ENCODE results near the gene TRIM50. TPM values are rescaled to one million over a fixed set of nuclear protein-coding genes. Genes with fewer than 3 reads are reported as not detected.

TRIM50 gene
- total and polyA plus RNA-seq, 12 donors: 0.24 to 1.9 (median 0.72) TPM; not detected in 3

GRCh38 chr7:73369009-73369408 lies 41.1 kb upstream of the TRIM50 start:
- no peaks in the 10 kb centered on the region for H3K9me3 ChIP-seq (replicated peaks in 1 of 3)
- 75 to 88% (median 81%) methylated on average over 5 to 11 of the region's 11 CpGs for WGBS, 4 donors
- H3K27ac ChIP-seq: no peak overlapping the region
- no peak overlapping the region for H3K4me3 ChIP-seq
- DNase-seq: no peak
- no peaks in the 10 kb centered on the region for H3K4me1 ChIP-seq (replicated peaks in 1 of 2)
- TF ChIP-seq POLR2A (IDR thresholded peaks at IDR 0.05) (no peak), CTCF (IDR thresholded peaks at IDR 0.05) (no peak)
- no peaks in the 10 kb centered on the region for H3K27me3 ChIP-seq
- H3K36me3 ChIP-seq (replicated peaks in 1 of 2): no peaks in the 10 kb centered on the region
- intact Hi-C loops (cut with DNase I): no loop called here

- Histone ChIP-seq H3K9me3 (replicated peaks in 1 of 3) (no peaks in the 10 kb centered on the region), H3K27ac (no peak overlapping the region), H3K4me1 (replicated peaks in 1 of 2) (no peaks in the 10 kb centered on the region), H3K4me3 (no peak overlapping the region), H3K36me3 (replicated peaks in 1 of 2) (no peaks in the 10 kb centered on the region), H3K27me3 (no peaks in the 10 kb centered on the region)
- intact Hi-C loops (cut with DNase I): no loop called here
- WGBS, 4 donors: 81 to 83% (median 82%) methylated on average over 9 to 12 of the region's 12 CpGs
- no peak for DNase-seq
- TF ChIP-seq CTCF (IDR thresholded peaks at IDR 0.05) (no peak), POLR2A (IDR thresholded peaks at IDR 0.05) (no peak)
Observed at GRCh38 chr7:73366990-73367389, 39.1 kb upstream of the TRIM50 start.

GRCh38 chr7:73366127-73366526 lies 38.2 kb upstream of the TRIM50 start:
- no peak overlapping the region for H3K4me3 ChIP-seq
- intact Hi-C loops (cut with DNase I): no loop called here
- TF ChIP-seq CTCF (IDR thresholded peaks at IDR 0.05) (no peak), POLR2A (IDR thresholded peaks at IDR 0.05) (no peak)
- no peaks in the 10 kb centered on the region for H3K36me3 ChIP-seq (replicated peaks in 1 of 2)
- DNase-seq: no peak
- H3K9me3 ChIP-seq (replicated peaks in 1 of 3): no peaks in the 10 kb centered on the region
- no peaks in the 10 kb centered on the region for H3K27me3 ChIP-seq
- 91 to 95% (median 92%) methylated on average over 9 to 11 of the region's 11 CpGs for WGBS, 4 donors
- no peak overlapping the region for H3K27ac ChIP-seq
- no peaks in the 10 kb centered on the region for H3K4me1 ChIP-seq (replicated peaks in 1 of 2)

GRCh38 chr7:73364006-73364728 lies 36.3 kb upstream of the TRIM50 start:
- H3K36me3 ChIP-seq (replicated peaks in 1 of 2): no peaks in the 10 kb centered on the region
- no peak for DNase-seq
- no peak overlapping the region for H3K27ac ChIP-seq
- H3K9me3 ChIP-seq (replicated peaks in 1 of 3): no peaks in the 10 kb centered on the region
- no peaks in the 10 kb centered on the region for H3K27me3 ChIP-seq
- TF ChIP-seq POLR2A (IDR thresholded peaks at IDR 0.05): no peak
- TF ChIP-seq CTCF (IDR thresholded peaks at IDR 0.05): no peak
- H3K4me3 ChIP-seq: no peak overlapping the region
- WGBS, 4 donors: 69 to 78% (median 70%) methylated on average over 6 to 25 of the region's 25 CpGs; no CpG with 5 or more reads in 1 of the 4 donors
- no peaks in the 10 kb centered on the region for H3K4me1 ChIP-seq (replicated peaks in 1 of 2)
- intact Hi-C loops (cut with DNase I): no loop called here
